HEK293 (cell line): ENCODE results near the gene TBC1D14.

Experiments used
- CTCF ChIP-seq: fragments of 450-650 bp; formaldehyde crosslinking; IDR thresholded peaks from 2 replicates; pipeline ENCODE4 v1.5.1; 2016; ENCODE audit warnings: missing biosample characterization, missing genetic modification characterization
- KLF1 ChIP-seq: fragments of 450-650 bp; formaldehyde crosslinking; IDR thresholded peaks from 2 replicates; pipeline ENCODE4 v1.5.1; 2016; ENCODE audit warnings: missing biosample characterization, missing genetic modification characterization
- REST ChIP-seq: fragments of 450-650 bp; formaldehyde crosslinking; IDR thresholded peaks from 2 replicates; pipeline ENCODE4 v1.5.1; 2016; ENCODE audit warnings: missing biosample characterization, missing genetic modification characterization
- SALL2 ChIP-seq: fragments of 450-650 bp; formaldehyde crosslinking; IDR thresholded peaks from 2 replicates; pipeline ENCODE4 v1.5.0; 2017; ENCODE audit warnings: missing biosample characterization, mild to moderate bottlenecking, missing genetic modification characterization, borderline replicate concordance
- ZNF354C ChIP-seq: fragments of 450-650 bp; formaldehyde crosslinking; IDR thresholded peaks from 2 replicates; pipeline ENCODE4 v1.5.1; 2016; ENCODE audit warnings: missing biosample characterization, missing genetic modification characterization, low read depth, borderline replicate concordance
- ZNF37A ChIP-seq: fragments of 450-650 bp; IDR thresholded peaks from 2 replicates; pipeline ENCODE4 v1.5.1; 2018; ENCODE audit warnings: missing biosample characterization, missing genetic modification characterization
- ZNF48 ChIP-seq: fragments of 450-650 bp; formaldehyde crosslinking; IDR thresholded peaks from 2 replicates; pipeline ENCODE4 v1.5.1; 2016; ENCODE audit warnings: missing biosample characterization, missing genetic modification characterization
- ZNF624 ChIP-seq: fragments of 450-650 bp; formaldehyde crosslinking; IDR thresholded peaks from 2 replicates; pipeline ENCODE4 v1.5.1; 2017; ENCODE audit warnings: missing biosample characterization, missing genetic modification characterization
- ZNF639 ChIP-seq: fragments of 450-650 bp; formaldehyde crosslinking; IDR thresholded peaks from 2 replicates; pipeline ENCODE4 v1.5.1; 2016; ENCODE audit warnings: missing biosample characterization, missing genetic modification characterization
- ZNF747 ChIP-seq: fragments of 450-650 bp; formaldehyde crosslinking; IDR thresholded peaks from 2 replicates; pipeline ENCODE4 v1.5.1; 2016; ENCODE audit warnings: missing biosample characterization, missing genetic modification characterization

GRCh38 chr4:6900956-6901355, 8.7 kb upstream of the TBC1D14 start:
- TF ChIP-seq SALL2 (tag by site-specific recombination) (no peak), ZNF624 (tag by site-specific recombination) (no peak), CTCF (tag by site-specific recombination) (no peak), ZNF639 (no peak), REST (tag by site-specific recombination) (no peak), ZNF747 (tag by site-specific recombination) (no peak), ZNF37A (tag by site-specific recombination) (no peak), ZNF48 (tag by site-specific recombination) (no peak), ZNF354C (tag by site-specific recombination) (no peak), KLF1 (tag by site-specific recombination) (no peak)
